SK-N-MC (cell line): ENCODE data around the gene ZMIZ1.

Experiments
- DNase-seq: peaks from one replicate; pipeline ENCODE4 v3.0.0-alpha.2; 2011; ENCODE audit warnings: low read depth, low spot score
- H3K27ac ChIP-seq: fragments of 200-600 bp; sonication (generic); 2 replicates; pipeline ENCODE4 v1.5.1; 2016; ENCODE audit warnings: mixed run types
- H3K36me3 ChIP-seq: fragments of 200-600 bp; sonication (generic); 2 replicates; pipeline ENCODE4 v1.6.1; 2017; ENCODE audit warnings: antibody characterized with exemption, low read length, mixed read lengths; ENCODE audit not compliant: insufficient read depth
- H3K4me3 ChIP-seq: fragments of 200-600 bp; sonication (generic); 2 replicates; pipeline ENCODE4 v1.5.1; 2016
- H3K9ac ChIP-seq: fragments of 200-600 bp; sonication (generic); 2 replicates; pipeline ENCODE4 v1.8.0; 2017; ENCODE audit warnings: mixed run types, mixed read lengths; ENCODE audit not compliant: insufficient read length
- H3K9me3 ChIP-seq: fragments of 200-600 bp; sonication (generic); 2 replicates; pipeline ENCODE4 v1.6.1; 2017; ENCODE audit warnings: low read depth, mild to moderate bottlenecking, antibody characterized with exemption, low read length, moderate library complexity, mixed read lengths
- EZH2 ChIP-seq: fragments of 200-600 bp; sonication (generic); IDR thresholded peaks from one replicate; pipeline ENCODE4 v1.6.1; 2017; ENCODE audit warnings: antibody characterized with exemption
- FOXP2 ChIP-seq: optimal IDR thresholded peaks from 2 replicates; pipeline ENCODE3; 2011; ENCODE audit warnings: mild to moderate bottlenecking, moderate library complexity; ENCODE audit not compliant: insufficient read depth; ENCODE audit errors: extremely low read length, control extremely low read depth
- POLR2AphosphoS5 ChIP-seq: IDR thresholded peaks from 2 replicates; pipeline ENCODE4 v1.6.1; 2012; ENCODE audit warnings: mild to moderate bottlenecking, low read depth, low read length, borderline replicate concordance

ZMIZ1 gene

DNA sequence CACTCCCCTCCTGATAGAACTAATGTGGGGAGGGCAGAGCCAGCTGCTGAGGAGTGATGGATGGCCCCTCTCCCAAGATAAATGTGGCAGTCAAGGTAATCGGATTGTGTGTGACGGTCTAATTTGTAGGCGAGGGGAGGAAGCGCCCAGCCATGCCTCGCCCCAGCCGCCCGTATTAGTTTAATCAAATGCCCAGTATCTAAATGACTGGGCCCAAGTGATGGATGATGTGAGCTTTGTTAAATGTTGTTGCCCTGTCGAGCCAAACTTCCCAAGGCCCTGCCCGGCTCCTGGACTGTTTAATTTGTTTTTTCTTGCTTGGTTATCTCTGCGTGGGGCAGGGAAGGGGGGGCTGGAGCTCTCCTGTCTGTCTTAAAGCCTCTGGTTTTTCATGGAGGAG, 190.1 kb downstream of the ZMIZ1 start:
- no peak for TF ChIP-seq FOXP2
- Histone ChIP-seq H3K36me3 (no peaks in the 10 kb centered on the region), H3K9me3 (no peaks in the 10 kb centered on the region), H3K27ac (no peak overlapping the region), H3K9ac (no peak overlapping the region), H3K4me3 (no peak overlapping the region)
- DNase-seq = no peak

- Histone ChIP-seq H3K27ac (no peak overlapping the region), H3K9ac (no peak overlapping the region)
Measured at GRCh38 chr10:79259834-79260233, 191.1 kb downstream of the ZMIZ1 start.

DNA sequence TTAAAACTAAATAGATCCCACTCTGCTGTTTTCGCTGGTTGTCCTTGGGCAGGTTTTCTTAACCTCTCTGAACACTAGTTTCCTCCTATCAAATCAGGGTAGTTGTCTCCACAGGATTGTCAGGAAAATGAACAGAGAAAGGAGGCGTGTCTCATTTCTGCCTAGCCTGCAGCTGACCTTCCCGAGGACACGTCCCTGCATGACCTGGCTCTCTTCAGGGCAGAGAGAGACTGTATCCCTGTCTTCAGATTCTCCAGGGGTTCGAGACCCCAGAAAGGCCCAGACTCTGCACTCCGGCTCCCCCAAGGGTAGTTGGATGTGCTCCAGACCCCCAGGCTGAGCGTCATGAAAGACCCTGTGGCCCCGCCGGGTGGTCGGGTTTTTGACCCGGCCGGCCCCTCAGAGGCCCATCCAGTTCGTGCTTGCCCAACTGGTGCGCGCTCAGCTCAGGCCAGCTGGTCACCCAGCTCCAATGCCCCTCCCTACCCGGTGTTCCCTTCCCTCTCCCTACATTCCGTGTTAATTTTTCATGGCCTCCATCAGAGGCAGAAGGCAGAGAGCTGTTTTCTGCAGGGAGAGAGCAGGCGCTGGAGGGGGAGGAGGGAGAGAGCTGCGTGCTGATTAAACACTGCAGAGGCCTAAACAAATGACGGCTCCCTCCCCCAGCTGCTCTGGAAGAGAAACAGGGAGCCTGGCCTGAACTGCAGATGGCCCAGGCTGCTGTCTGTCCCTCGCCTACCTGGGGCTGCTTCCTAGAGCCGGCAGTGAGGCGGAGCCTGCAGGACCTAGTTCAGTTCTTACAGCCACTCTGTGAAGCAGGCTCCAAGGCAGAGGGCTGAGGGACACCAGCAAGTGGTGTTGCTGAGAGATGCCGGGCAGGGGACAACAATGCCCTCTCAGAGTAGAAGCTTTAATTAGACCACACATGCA, 192.3 kb downstream of the ZMIZ1 start:
- H3K9ac ChIP-seq = no peak overlapping the region
- no peak for TF ChIP-seq EZH2
- TF ChIP-seq POLR2AphosphoS5 = no peak
- TF ChIP-seq FOXP2 = no peak
- H3K36me3 ChIP-seq = no peaks in the 10 kb centered on the region
- no peak overlapping the region for H3K27ac ChIP-seq
- H3K4me3 ChIP-seq = no peak overlapping the region
- no peaks in the 10 kb centered on the region for H3K9me3 ChIP-seq
- DNase-seq = no peak

More at GRCh38 chr10:79259834-79260233, 191.1 kb downstream of the ZMIZ1 start:
- TF ChIP-seq EZH2 (no peak), FOXP2 (no peak), POLR2AphosphoS5 (no peak)
- H3K4me3 ChIP-seq = no peak overlapping the region
- no peaks in the 10 kb centered on the region for H3K9me3 ChIP-seq
- no peak for DNase-seq
- no peaks in the 10 kb centered on the region for H3K36me3 ChIP-seq

GRCh38 chr10:79262131-79262530, 193.4 kb downstream of the ZMIZ1 start:
- H3K36me3 ChIP-seq = no peaks in the 10 kb centered on the region

GRCh38 chr10:79262959-79263746, 194.4 kb downstream of the ZMIZ1 start:
- H3K4me3 ChIP-seq = no peak overlapping the region
- H3K36me3 ChIP-seq = no peaks in the 10 kb centered on the region
- DNase-seq = no peak
- no peak overlapping the region for H3K27ac ChIP-seq
- H3K9me3 ChIP-seq = no peaks in the 10 kb centered on the region
- TF ChIP-seq POLR2AphosphoS5 = no peak
- TF ChIP-seq EZH2 = no peak
- TF ChIP-seq FOXP2 = no peak
- H3K9ac ChIP-seq = no peak overlapping the region

More at GRCh38 chr10:79262131-79262530, 193.4 kb downstream of the ZMIZ1 start:
- Histone ChIP-seq H3K9me3 (no peaks in the 10 kb centered on the region), H3K4me3 (no peak overlapping the region), H3K27ac (no peak overlapping the region), H3K9ac (no peak overlapping the region)
- no peak for TF ChIP-seq POLR2AphosphoS5
- no peak for TF ChIP-seq FOXP2
- TF ChIP-seq EZH2 = no peak
- no peak for DNase-seq

- no peak for TF ChIP-seq EZH2
- TF ChIP-seq POLR2AphosphoS5 = no peak
- TF ChIP-seq FOXP2 = no peak
- Histone ChIP-seq H3K36me3 (no peaks in the 10 kb centered on the region), H3K27ac (no peak overlapping the region)
Measured at GRCh38 chr10:79263939-79264338, 195.2 kb downstream of the ZMIZ1 start.

GRCh38 chr10:79264942-79265341, 196.2 kb downstream of the ZMIZ1 start:
- Histone ChIP-seq H3K27ac (no peak overlapping the region), H3K36me3 (no peaks in the 10 kb centered on the region), H3K4me3 (no peak overlapping the region), H3K9ac (no peak overlapping the region), H3K9me3 (no peaks in the 10 kb centered on the region)
- TF ChIP-seq FOXP2 = no peak
- no peak for TF ChIP-seq POLR2AphosphoS5
- no peak for TF ChIP-seq EZH2
- no peak for DNase-seq

More at GRCh38 chr10:79263939-79264338, 195.2 kb downstream of the ZMIZ1 start:
- no peak for DNase-seq
- no peak overlapping the region for H3K9ac ChIP-seq
- H3K9me3 ChIP-seq = no peaks in the 10 kb centered on the region
- H3K4me3 ChIP-seq = no peak overlapping the region

DNA sequence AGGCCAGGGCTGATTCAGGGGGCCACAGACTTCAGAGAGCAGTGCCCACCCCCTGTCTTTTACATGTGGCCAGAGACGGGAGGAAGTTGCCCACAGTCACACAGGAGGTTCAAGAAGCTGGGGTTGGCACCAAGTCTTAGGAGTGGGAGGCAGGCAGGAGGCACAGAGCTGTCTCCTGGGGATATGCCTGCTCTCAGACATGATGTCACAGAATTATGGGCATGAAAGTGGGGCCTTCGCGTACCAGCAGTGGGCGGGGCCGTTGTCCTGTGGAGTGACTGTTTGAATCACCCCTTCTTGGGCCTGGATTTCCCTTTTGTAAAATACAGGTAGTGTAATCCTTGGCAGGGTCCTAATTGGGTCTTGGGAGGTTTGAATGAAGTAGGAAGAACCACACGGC, 197.3 kb downstream of the ZMIZ1 start:
- TF ChIP-seq POLR2AphosphoS5 (no peak), FOXP2 (no peak), EZH2 (no peak)
- H3K4me3 ChIP-seq = no peak overlapping the region
- no peak overlapping the region for H3K27ac ChIP-seq

More for the DNA sequence above, 197.3 kb downstream of the ZMIZ1 start:
- no peak for DNase-seq
- no peaks in the 10 kb centered on the region for H3K9me3 ChIP-seq
- no peaks in the 10 kb centered on the region for H3K36me3 ChIP-seq
- H3K9ac ChIP-seq = no peak overlapping the region
